ENCODE results near the gene ZNF672. TPM values are rescaled to one million over a fixed set of nuclear protein-coding genes. Genes with fewer than 3 reads are reported as not detected.

Gene ZNF672
- total and polyA plus RNA-seq, 2 of the 13 experiments (the other 11 are each of a cell fraction or from before 2014, with no cell fraction given): 17.2 to 22.9 TPM

DNA sequence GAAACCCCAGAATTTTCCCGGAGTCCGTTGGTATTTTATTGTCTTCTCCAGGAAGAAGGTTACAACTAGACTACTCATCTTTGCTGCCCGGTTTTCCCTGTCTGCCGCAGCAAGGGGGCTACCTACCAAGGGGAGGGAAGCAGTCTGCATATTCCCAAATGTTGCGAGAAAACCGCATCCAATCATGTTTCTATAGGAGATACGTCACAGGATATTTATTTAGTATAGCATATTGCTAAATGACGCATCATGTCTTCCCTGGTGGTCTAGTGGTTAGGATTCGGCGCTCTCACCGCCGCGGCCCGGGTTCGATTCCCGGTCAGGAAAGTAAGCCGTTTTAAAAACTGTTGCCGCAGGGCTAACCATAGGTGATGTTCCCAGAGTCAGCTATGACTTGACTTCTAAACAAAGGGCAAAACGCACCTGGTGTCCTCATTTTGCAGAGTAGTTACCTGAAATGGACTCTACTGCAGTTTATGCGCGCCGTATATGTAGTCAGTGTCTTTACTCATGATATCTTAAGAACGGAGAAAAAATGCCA lies 36.0 kb downstream of the ZNF672 start (continued):
- TF ChIP-seq, protein P1, sequence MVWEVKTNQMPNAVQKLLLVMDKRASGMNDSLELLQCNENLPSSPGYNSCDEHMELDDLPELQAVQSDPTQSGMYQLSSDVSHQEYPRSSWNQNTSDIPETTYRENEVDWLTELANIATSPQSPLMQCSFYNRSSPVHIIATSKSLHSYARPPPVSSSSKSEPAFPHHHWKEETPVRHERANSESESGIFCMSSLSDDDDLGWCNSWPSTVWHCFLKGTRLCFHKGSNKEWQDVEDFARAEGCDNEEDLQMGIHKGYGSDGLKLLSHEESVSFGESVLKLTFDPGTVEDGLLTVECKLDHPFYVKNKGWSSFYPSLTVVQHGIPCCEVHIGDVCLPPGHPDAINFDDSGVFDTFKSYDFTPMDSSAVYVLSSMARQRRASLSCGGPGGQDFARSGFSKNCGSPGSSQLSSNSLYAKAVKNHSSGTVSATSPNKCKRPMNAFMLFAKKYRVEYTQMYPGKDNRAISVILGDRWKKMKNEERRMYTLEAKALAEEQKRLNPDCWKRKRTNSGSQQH (CRISPR knock-in tag; IDR thresholded peaks at IDR 0.05; ENCODE audit: low read depth): no peak; the same call in 1 of the 2 replicates
- no peak for TF ChIP-seq EEA1 (CRISPR knock-in tag; IDR thresholded peaks at IDR 0.05; ENCODE audit: borderline replicate concordance)
- TF ChIP-seq ZNF441 (CRISPR knock-in tag; IDR thresholded peaks at IDR 0.05; ENCODE audit: borderline replicate concordance): no peak
- no peak for TF ChIP-seq ADNP (CRISPR knock-in tag; IDR thresholded peaks at IDR 0.05)
- no peak for TF ChIP-seq SOX6 (IDR thresholded peaks at IDR 0.05)
- TF ChIP-seq SOX6 (CRISPR knock-in tag; IDR thresholded peaks at IDR 0.05): peak; percentile 41
- no peak; the same call in none of the 2 replicates for TF ChIP-seq KDM2A (CRISPR knock-in tag; IDR thresholded peaks at IDR 0.05; ENCODE audit: borderline replicate concordance, low read depth)
- no peak for TF ChIP-seq RFX3 (CRISPR knock-in tag; IDR thresholded peaks at IDR 0.05)
- TF ChIP-seq, protein P2, sequence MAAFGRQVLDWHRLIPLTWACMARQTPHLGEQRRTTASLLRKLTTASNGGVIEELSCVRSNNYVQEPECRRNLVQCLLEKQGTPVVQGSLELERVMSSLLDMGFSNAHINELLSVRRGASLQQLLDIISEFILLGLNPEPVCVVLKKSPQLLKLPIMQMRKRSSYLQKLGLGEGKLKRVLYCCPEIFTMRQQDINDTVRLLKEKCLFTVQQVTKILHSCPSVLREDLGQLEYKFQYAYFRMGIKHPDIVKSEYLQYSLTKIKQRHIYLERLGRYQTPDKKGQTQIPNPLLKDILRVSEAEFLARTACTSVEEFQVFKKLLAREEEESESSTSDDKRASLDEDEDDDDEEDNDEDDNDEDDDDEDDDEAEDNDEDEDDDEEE (CRISPR knock-in tag; IDR thresholded peaks at IDR 0.05): no peak; the same call in 1 of the 2 replicates
- no peak for TF ChIP-seq ZNF33A (CRISPR knock-in tag; IDR thresholded peaks at IDR 0.05; ENCODE audit: borderline replicate concordance)
- TF ChIP-seq HNF4G (IDR thresholded peaks at IDR 0.05; ENCODE audit: borderline replicate concordance, low read depth, low read length): no peak
- no peak for TF ChIP-seq HNF4G (CRISPR knock-in tag; IDR thresholded peaks at IDR 0.05; ENCODE audit: borderline replicate concordance, low read depth)
- 0 out of 2 replicates have a peak, but pooled peaks have one; percentile 38 for TF ChIP-seq ZFP90 (CRISPR knock-in tag; IDR thresholded peaks at IDR 0.05; ENCODE audit: borderline replicate concordance)
- TF ChIP-seq ZNF879 (CRISPR knock-in tag; IDR thresholded peaks at IDR 0.05): no peak
- TF ChIP-seq JUNB (CRISPR knock-in tag; IDR thresholded peaks at IDR 0.05; ENCODE audit: borderline replicate concordance): no peak
- no peak for TF ChIP-seq ZNF704 (CRISPR knock-in tag; IDR thresholded peaks at IDR 0.05; ENCODE audit: borderline replicate concordance)
- TF ChIP-seq TOE1 (CRISPR knock-in tag; IDR thresholded peaks at IDR 0.05): no peak
- TF ChIP-seq, protein P3, sequence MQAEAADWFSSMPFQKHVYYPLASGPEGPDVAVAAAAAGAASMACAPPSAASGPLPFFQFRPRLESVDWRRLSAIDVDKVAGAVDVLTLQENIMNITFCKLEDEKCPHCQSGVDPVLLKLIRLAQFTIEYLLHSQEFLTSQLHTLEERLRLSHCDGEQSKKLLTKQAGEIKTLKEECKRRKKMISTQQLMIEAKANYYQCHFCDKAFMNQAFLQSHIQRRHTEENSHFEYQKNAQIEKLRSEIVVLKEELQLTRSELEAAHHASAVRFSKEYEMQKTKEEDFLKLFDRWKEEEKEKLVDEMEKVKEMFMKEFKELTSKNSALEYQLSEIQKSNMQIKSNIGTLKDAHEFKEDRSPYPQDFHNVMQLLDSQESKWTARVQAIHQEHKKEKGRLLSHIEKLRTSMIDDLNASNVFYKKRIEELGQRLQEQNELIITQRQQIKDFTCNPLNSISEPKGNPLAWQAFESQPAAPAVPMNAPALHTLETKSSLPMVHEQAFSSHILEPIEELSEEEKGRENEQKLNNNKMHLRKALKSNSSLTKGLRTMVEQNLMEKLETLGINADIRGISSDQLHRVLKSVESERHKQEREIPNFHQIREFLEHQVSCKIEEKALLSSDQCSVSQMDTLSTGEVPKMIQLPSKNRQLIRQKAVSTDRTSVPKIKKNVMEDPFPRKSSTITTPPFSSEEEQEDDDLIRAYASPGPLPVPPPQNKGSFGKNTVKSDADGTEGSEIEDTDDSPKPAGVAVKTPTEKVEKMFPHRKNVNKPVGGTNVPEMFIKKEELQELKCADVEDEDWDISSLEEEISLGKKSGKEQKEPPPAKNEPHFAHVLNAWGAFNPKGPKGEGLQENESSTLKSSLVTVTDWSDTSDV (CRISPR knock-in tag; IDR thresholded peaks at IDR 0.05): no peak

Measured in HepG2 (cell line).